Lower lobe of right lung (tissue), 2 donors: Measurements from ENCODE around the gene DOCK4. TPM values are rescaled to one million over a fixed set of nuclear protein-coding genes. Genes with fewer than 3 reads are reported as not detected.

ENCODE experiments used
- ATAC-seq, 2 donors: fragments of 200-7000 bp; cut with Tn5 transposase; one replicate each; pipeline ENCODE4 v1.9.1; 2020 to 2022; ENCODE audit warnings: mild to moderate bottlenecking in 2 of 2, moderate library complexity in 2 of 2
- DNase-seq: peaks from one replicate; pipeline ENCODE4 v3.0.0-alpha.2; 2020
- H3K27ac ChIP-seq: fragments of 200-600 bp; one replicate; pipeline ENCODE4 v1.8.0; 2022
- H3K27me3 ChIP-seq: fragments of 200-600 bp; one replicate; pipeline ENCODE4 v1.8.0; 2022; ENCODE audit warnings: low read depth
- H3K36me3 ChIP-seq: fragments of 200-600 bp; one replicate; pipeline ENCODE4 v1.8.0; 2022; ENCODE audit warnings: mild to moderate bottlenecking
- H3K4me1 ChIP-seq: fragments of 200-600 bp; one replicate; pipeline ENCODE4 v1.8.0; 2022
- H3K4me3 ChIP-seq: fragments of 200-600 bp; one replicate; pipeline ENCODE4 v1.8.0; 2022; ENCODE audit warnings: mild to moderate bottlenecking
- H3K9me3 ChIP-seq: fragments of 200-600 bp; one replicate; pipeline ENCODE4 v1.8.0; 2022
- CTCF ChIP-seq: fragments of 200-600 bp; IDR thresholded peaks from one replicate; pipeline ENCODE4 v1.8.0; 2022; ENCODE audit warnings: antibody characterized with exemption, mild to moderate bottlenecking
- intact Hi-C: fragments of 100-400 bp; cut with DNase I; formaldehyde crosslinking; loops from one replicate; pipeline ENCODE4 v1.11.0; 2022
- total RNA-seq: library from RNA; stranded (reverse); fragmentation: NEBNext Ultra II Directional; extraction: Animal tissue kit (Norgen Biotek cat#: 25700); gene quantifications from one replicate; pipeline ENCODE4 v1.2.1, GENCODE V29; 2021
- donor health status: DM: no; HTN: yes; CAD: no; lungs with severe emphysema.

DOCK4 gene
- total RNA-seq, 1 donor from 2014 or later = 78.5 TPM

- intact Hi-C loops = no loop called here
- TF ChIP-seq CTCF = no peak
- no peak for ATAC-seq
- no peaks in the 10 kb centered on the region for H3K4me1 ChIP-seq
- H3K27me3 ChIP-seq = no peaks in the 10 kb centered on the region
- H3K36me3 ChIP-seq = peaks cover 58% of the 10 kb centered on the region
- DNase-seq = no peak
- no peak overlapping the region for H3K27ac ChIP-seq
- no peaks in the 10 kb centered on the region for H3K9me3 ChIP-seq
- H3K4me3 ChIP-seq = no peak overlapping the region
These were observed 422.3 kb downstream of the DOCK4 start for GRCh38 chr7:111783854-111784253.

- Histone ChIP-seq H3K9me3 (peaks cover 5% of the 10 kb centered on the region), H3K27me3 (no peaks in the 10 kb centered on the region), H3K4me1 (no peaks in the 10 kb centered on the region), H3K27ac (no peak overlapping the region), H3K4me3 (no peak overlapping the region), H3K36me3 (peaks cover 56% of the 10 kb centered on the region)
- TF ChIP-seq CTCF = no peak
- DNase-seq = no peak
- intact Hi-C loops = no loop called here
- no peak for ATAC-seq
These were observed 425.7 kb downstream of the DOCK4 start for GRCh38 chr7:111780527-111780926.

GRCh38 chr7:111775206-111775605, 431.0 kb downstream of the DOCK4 start:
- DNase-seq (no peak), ATAC-seq (no peak)
- no peaks in the 10 kb centered on the region for H3K4me1 ChIP-seq
- H3K27ac ChIP-seq = no peak overlapping the region
- H3K4me3 ChIP-seq = no peak overlapping the region
- peaks cover 5% of the 10 kb centered on the region for H3K9me3 ChIP-seq
- intact Hi-C loops = no loop called here
- H3K36me3 ChIP-seq = peaks cover 72% of the 10 kb centered on the region
- no peaks in the 10 kb centered on the region for H3K27me3 ChIP-seq
- no peak for TF ChIP-seq CTCF

- Histone ChIP-seq H3K9me3 (peaks cover 5% of the 10 kb centered on the region), H3K4me3 (no peak overlapping the region), H3K4me1 (no peaks in the 10 kb centered on the region), H3K27me3 (no peaks in the 10 kb centered on the region), H3K27ac (no peak overlapping the region), H3K36me3 (peaks cover 80% of the 10 kb centered on the region)
- DNase-seq (no peak), ATAC-seq (no peak)
- TF ChIP-seq CTCF = no peak
- intact Hi-C loops = no loop called here
These were observed 433.5 kb downstream of the DOCK4 start for GRCh38 chr7:111772716-111773115.

DNA sequence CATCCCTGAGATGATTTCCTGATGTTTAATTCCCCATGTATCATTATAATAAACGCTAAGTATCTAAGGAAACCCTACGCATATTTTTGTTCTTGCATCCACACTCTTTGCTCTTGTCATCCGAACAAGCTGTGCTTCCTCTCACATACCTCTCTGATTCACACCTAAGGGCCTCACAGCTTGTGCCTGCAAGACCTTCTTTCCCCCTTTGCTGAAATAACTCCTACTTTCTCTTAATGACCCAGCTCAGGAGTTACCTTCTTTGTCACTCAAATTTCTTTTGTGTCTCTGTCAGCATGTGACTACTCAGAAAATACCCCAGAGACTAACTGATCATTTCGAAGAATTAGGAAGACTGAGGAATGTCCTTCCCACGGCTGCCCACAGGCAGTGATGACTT, 434.6 kb downstream of the DOCK4 start:
- Histone ChIP-seq H3K27ac (no peak overlapping the region), H3K9me3 (peaks cover under 1% of the 10 kb centered on the region), H3K4me3 (no peak overlapping the region), H3K4me1 (no peaks in the 10 kb centered on the region), H3K36me3 (peaks cover 80% of the 10 kb centered on the region), H3K27me3 (no peaks in the 10 kb centered on the region)
- DNase-seq = no peak
- ATAC-seq = no peak
- no peak for TF ChIP-seq CTCF
- intact Hi-C loops = no loop called here

DNA sequence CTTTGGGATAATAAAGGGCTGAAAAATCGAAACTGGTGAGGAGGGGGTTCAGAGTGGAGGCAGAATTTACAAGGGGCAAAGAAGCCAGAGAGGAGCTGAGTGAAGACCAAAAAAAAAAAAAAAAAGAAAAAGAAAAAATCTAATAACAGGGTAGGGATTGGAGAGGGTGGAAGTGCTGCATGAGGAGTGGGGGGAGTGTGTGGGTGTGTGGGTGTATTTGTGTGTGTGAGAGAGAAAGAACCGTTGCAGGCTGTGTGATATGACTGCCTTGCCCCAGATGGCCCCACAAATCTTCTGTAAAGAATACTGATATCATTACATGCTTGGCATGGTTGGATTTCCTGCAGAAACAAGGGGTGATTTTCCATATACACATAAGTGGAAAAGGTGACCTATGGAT, 436.1 kb downstream of the DOCK4 start:
- H3K4me1 ChIP-seq = no peaks in the 10 kb centered on the region
- DNase-seq = no peak
- no peak overlapping the region for H3K4me3 ChIP-seq
- no peak for ATAC-seq
- no peaks in the 10 kb centered on the region for H3K27me3 ChIP-seq
- no peak for TF ChIP-seq CTCF
- H3K9me3 ChIP-seq = no peaks in the 10 kb centered on the region
- H3K36me3 ChIP-seq = peaks cover 91% of the 10 kb centered on the region
- no peak overlapping the region for H3K27ac ChIP-seq
- intact Hi-C loops = no loop called here
